Stimulated activated CD8-positive, alpha-beta memory T cell treated with anti-CD3 and anti-CD28 coated beads, Interleukin-2, amount 100 ng/mL, for 48 hours (primary cell): Measurements from ENCODE around the gene DHX34.
"Not testable (repeated sequence)": the region's sequence is repeated elsewhere in the genome, so short reads cannot be mapped to it uniquely, and the experiment has no call there.

Source experiments
- DNase-seq, 2 donors: peaks; one replicate each; pipeline ENCODE4 v3.0.0-alpha.2; 2020; ENCODE audit warnings: low read depth in 2 of 2

DHX34 gene

DNA sequence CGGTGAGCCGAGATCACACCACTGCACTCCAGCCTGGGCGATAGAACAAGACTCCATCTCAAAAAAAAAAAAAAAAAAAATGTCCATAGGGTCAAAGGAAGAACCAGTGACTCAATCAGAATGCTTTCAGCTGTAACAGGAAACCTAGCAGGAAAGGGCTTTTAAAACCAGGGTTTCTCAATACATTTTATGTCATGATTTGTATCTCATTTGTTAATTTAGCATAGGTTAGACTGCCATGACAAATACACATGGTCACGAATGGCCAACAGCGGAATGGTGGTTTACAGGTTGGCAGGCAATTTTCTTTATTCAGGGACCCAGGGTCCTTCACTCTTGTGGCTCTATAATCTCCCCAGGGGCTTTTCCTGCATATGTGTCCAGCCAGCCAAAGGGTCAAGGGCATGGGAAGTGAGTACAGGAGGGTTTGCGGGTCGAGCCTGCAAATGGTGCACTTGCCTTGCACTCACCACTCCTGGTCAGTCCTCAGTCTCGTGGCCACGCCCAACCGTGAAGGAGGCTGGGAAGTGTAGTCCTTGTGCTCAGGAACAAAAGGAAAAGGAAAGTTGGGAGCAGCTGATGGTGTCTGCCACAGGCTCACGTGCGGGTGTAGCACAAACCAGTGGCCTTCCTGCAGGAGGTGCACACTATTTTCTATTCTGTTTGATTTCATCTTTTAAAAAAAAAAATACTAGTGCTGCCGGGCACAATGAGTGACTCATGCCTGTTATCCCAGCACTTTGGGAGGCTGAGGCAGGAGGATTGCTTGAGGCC lies 14.8 kb downstream of the DHX34 start:
- no peak for DNase-seq

- DNase-seq: not testable (repeated sequence)
These were observed 16.3 kb downstream of the DHX34 start for GRCh38 chr19:47365455-47365854.

GRCh38 chr19:47370045-47370611 lies 21.0 kb downstream of the DHX34 start:
- no peak for DNase-seq

GRCh38 chr19:47371261-47371660 lies 22.1 kb downstream of the DHX34 start:
- no peak for DNase-seq

DNA sequence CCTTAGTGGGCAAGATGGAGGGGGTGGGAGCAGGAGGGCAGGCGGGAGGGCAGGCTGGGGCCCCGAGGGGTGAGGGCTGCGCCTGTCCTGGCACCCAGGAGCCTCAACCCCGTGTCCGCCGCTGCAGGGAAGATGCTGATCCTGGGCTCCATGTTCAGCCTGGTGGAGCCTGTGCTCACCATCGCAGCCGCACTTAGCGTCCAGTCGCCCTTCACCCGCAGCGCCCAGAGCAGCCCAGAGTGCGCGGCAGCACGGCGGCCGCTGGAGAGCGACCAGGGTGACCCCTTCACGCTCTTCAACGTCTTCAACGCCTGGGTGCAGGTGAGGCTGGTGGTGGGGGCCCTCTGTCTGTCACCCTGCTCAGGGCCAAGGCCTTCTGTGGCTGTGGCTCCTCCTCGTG lies 23.5 kb downstream of the DHX34 start:
- no peak for DNase-seq

DNA sequence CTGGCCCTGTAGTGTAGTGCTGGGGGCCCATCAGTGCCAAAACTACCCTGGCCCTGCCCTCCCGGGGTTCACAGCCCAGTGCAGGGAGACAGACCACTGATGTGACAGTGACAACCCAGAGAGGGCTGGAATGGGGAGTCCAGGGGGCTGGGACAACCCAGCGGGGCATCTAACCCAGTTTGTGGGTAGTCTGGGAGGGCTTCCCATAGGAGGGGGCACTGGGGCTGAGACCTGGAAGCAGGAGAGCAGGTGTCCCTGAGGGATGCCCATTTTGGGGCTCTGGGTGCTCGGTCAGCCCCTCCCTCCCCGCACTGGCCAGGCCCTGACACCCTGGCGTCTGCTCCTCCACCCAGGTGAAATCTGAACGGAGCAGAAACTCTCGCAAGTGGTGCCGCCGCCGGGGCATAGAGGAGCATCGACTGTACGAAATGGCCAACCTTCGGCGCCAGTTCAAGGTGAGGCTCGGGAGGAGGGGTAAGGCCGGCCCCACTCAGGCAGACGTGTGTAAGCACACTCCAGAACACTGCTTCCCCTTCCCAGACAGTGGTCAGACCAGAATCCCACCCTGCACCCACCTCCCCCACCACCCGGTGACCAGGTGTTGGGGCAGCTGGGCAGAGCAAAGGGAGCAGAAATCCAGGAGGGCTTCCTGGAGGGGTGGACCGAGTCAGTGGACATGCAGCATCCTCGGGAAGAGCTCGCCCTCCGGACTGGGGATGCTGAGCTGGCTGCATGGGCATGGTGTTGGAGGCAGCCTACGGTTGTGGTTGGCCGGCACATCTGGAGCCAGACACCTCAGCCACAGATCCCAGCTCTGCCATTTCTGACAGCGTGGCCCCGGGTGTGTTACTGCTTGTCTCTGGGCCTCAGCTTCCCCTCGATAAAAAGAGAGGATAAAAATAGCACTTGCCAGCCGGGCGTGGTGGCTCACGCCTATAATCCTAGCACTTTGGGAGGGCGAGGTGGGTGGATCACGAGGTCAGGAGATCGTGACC lies 24.4 kb downstream of the DHX34 start:
- no peak for DNase-seq

- DNase-seq: no peak
These were observed 26.0 kb downstream of the DHX34 start for GRCh38 chr19:47374876-47375693.

DNA sequence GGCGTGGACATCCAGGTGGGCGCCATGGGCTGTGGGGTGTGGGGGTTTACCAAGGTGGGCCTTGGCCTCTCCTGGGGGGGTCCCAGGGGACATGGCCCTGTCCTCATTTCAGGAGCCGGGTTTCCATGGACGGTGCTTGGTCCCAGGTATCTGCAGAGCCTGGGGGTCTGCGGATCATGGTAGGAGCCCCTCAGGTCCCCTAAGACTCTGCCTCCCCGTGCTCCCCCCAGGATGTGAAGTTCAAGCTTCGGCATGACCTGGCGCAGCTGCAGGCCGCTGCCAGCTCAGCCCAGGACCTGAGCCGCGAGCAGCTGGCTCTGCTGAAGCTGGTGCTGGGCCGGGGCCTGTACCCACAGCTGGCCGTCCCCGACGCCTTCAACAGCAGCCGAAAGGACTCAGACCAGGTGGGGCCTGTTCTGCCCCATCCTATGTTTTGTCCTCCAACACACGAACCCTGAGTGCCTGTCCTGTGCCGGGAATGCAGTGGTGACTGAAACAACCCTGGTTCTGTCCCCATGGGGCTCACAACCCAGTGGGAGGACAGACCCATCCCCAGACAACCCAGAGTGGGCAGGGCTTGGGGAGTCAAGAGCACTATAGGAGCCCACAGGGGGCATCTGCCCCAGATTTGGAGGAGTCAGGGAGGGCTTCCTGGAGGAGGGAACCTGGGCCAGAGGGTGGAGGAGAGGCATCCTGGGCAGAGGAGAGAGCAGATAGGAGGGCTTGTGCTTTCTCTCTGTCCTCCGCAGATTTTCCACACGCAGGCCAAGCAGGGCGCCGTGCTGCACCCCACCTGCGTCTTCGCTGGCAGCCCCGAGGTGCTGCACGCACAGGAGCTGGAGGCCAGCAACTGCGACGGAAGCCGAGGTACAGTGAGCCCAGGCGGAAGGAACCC lies 26.8 kb downstream of the DHX34 start:
- no peak for DNase-seq

DNA sequence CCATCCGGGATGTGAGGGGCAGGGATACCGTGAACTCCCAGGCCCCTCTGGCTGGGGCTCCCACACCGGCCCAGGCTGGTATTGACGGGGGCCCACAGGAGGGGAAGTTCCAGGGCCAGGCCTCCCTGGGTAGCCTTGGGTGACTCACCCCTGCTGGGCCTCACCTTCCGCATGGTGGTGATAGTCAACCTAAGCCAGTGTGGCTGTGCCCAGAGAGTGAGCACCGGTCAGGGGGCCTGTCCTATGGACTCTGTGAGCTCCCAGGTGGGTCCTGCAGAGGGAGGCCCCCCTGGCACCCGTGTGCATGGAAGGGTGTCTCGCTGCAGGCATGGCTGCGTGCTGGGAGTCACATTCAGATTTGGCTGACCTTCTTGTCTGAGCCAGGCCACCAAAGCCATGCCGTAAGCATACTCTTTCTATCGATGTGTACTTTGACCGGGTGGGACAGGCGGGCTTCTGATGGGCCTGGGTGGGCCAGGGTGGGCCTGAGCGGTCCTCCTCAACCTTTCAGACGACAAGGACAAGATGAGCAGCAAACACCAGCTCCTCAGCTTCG lies 27.6 kb downstream of the DHX34 start:
- DNase-seq: no peak

DNA sequence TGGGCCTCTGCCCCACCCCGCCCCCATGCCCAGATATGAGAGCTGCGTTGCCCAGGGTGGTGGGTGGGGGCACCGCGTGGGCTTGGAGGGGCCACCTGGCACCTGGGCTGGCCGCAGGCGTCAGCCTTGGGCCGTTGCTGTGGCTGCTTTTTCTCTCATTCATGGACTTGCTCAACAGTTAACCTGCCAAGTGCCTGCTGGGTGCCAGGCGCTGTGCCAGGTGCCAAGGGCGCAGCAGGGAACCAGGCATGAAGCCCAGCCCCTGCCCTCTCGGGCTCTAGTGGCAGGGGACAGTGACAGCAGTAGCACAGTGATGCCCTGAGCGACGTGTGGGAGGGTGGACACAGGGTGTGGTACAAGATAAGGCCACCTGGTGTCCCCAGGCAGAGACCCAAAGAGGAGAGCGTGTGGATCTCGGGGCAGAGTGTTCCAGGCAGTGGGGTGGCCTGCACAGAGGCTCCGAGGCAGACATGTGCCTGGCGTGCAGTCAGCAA lies 28.1 kb downstream of the DHX34 start:
- no peak for DNase-seq

- no peak for DNase-seq
These were observed 28.7 kb downstream of the DHX34 start for GRCh38 chr19:47377801-47378200.

GRCh38 chr19:47378246-47378645 lies 29.1 kb downstream of the DHX34 start:
- no peak for DNase-seq

GRCh38 chr19:47379381-47379938 lies 30.3 kb downstream of the DHX34 start:
- DNase-seq: no peak

DNA sequence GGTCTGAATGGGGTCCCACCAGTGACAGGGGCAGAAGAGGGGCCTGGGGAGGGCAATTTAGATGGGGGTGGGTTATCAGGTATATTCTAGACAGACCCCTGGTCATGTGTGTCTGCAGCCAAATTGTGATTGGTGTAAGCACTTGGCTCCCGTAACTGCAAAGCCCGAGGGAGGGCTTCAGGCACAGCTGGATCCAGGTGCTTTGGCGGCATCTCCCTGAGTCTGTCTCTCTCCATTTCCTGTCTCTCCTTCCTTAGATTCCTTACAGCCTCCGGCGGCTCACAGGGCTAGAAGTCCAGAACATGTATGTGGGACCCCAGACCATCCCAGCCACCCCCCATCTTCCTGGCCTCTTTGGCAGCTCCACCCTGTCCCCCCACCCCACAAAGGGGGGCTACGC lies 31.4 kb downstream of the DHX34 start:
- no peak for DNase-seq

DNA sequence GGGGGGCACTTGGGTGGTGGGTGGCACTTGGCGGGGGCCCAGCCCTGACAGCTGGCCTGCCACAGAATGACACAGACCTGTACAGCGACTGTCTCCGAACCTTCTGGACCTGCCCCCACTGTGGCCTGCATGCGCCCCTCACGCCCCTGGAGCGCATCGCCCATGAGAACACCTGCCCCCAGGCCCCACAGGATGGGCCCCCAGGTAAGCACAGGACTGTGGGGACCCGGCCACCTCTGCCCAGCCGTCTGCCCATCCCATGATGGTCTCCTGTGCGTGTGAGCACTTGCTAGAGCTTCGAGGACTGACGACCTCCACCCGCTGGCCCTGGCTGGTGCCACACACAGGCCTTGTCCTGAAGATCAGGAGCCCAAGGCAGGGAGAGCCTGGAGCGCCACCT lies 32.0 kb downstream of the DHX34 start:
- DNase-seq: no peak

- no peak for DNase-seq
These were observed 32.7 kb downstream of the DHX34 start for GRCh38 chr19:47381653-47382279.

DNA sequence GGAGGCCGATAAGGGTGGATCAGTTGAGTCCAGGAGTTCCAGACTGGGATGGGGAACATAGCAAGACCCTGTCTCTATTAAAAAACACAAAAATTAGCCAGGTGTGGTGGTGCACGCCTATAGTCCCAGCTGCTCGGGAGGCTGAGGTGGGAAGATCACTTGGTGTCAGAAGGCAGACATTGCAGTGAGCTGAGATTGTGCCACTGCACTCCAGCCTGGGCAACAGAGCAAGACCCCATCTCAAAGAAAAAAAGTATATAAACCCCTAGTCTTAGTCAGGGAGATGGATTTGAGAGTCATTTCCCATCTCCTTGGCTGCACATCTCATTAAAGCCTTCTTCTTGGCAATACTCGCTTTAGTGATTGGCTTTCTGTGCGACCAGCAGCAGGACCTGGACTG lies 34.8 kb downstream of the DHX34 start:
- DNase-seq: not testable (repeated sequence)

DNA sequence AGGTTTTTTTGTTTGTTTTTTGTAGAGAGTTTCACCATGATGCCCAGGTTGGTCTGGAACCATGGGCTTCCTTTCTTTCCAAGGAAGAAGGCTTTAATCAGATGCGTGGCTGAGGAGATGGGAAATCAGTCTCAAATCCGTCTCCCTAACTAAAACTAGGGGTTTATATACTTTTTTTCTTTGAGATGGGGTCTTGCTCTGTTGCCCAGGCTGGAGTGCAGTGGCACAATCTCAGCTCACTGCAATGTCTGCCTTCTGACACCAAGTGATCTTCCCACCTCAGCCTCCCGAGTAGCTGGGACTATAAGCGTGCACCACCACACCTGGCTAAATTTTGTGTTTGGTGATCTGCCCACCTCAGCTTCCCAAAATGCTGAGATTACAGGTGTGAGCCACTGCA lies 35.4 kb downstream of the DHX34 start:
- DNase-seq: not testable (repeated sequence)

GRCh38 chr19:47386582-47386981 lies 37.5 kb downstream of the DHX34 start:
- not testable (repeated sequence) for DNase-seq
